Measurements from ENCODE around the gene RAPGEF1. TPM values are rescaled to one million over a fixed set of nuclear protein-coding genes. Genes with fewer than 3 reads are reported as not detected.

Gene RAPGEF1
- total RNA-seq, 4 donors from 2014 or later = 43.0 to 58.3 (median 51.7) TPM

GRCh38 chr9:131642496-131643083, 97.3 kb downstream of the RAPGEF1 start:
- H3K4me1 ChIP-seq = peaks cover 28% of the 10 kb centered on the region
- H3K9me3 ChIP-seq = no peaks in the 10 kb centered on the region
- WGBS = 91% methylated on average over 12 of the region's 13 CpGs
- no peak overlapping the region for H3K4me3 ChIP-seq
- peak overlapping the region; percentile 32 for H3K27ac ChIP-seq
- DNase-seq (ENCODE audit: low spot score in 2 of 2) = no peak
- H3K36me3 ChIP-seq = peaks cover 20% of the 10 kb centered on the region
- no peak for TF ChIP-seq CTCF (IDR thresholded peaks at IDR 0.05)
- TF ChIP-seq POLR2A (IDR thresholded peaks at IDR 0.05) = no peak
- no peak for TF ChIP-seq EP300 (IDR thresholded peaks at IDR 0.05)
- no peak for TF ChIP-seq POLR2AphosphoS5 (IDR thresholded peaks at IDR 0.05)
- no peaks in the 10 kb centered on the region for H3K27me3 ChIP-seq

GRCh38 chr9:131641618-131642495, 98.0 kb downstream of the RAPGEF1 start:
- TF ChIP-seq EP300 (IDR thresholded peaks at IDR 0.05) = no peak
- no peak for TF ChIP-seq CTCF (IDR thresholded peaks at IDR 0.05)
- no peak for TF ChIP-seq POLR2AphosphoS5 (IDR thresholded peaks at IDR 0.05)
- no peak for TF ChIP-seq POLR2A (IDR thresholded peaks at IDR 0.05)
- no peak for DNase-seq (ENCODE audit: low spot score in 2 of 2)
- peaks cover 28% of the 10 kb centered on the region for H3K4me1 ChIP-seq
- H3K27ac ChIP-seq = peak overlapping the region; percentile 32
- peaks cover 20% of the 10 kb centered on the region for H3K36me3 ChIP-seq
- no peaks in the 10 kb centered on the region for H3K9me3 ChIP-seq
- WGBS = 79% methylated on average over 18 of the region's 18 CpGs
- no peaks in the 10 kb centered on the region for H3K27me3 ChIP-seq
- no peak overlapping the region for H3K4me3 ChIP-seq

- Histone ChIP-seq H3K36me3 (peaks cover 20% of the 10 kb centered on the region), H3K27ac (peak overlapping the region; percentile 19), H3K4me1 (peaks cover 35% of the 10 kb centered on the region), H3K27me3 (no peaks in the 10 kb centered on the region), H3K4me3 (no peak overlapping the region), H3K9me3 (no peaks in the 10 kb centered on the region)
- TF ChIP-seq POLR2A (IDR thresholded peaks at IDR 0.05) = no peak
- TF ChIP-seq EP300 (IDR thresholded peaks at IDR 0.05) = no peak
- no peak for TF ChIP-seq POLR2AphosphoS5 (IDR thresholded peaks at IDR 0.05)
- TF ChIP-seq CTCF (IDR thresholded peaks at IDR 0.05) = no peak
- WGBS = 64% methylated on average over 11 of the region's 11 CpGs
- no peak for DNase-seq (ENCODE audit: low spot score in 2 of 2)
These were observed 99.3 kb downstream of the RAPGEF1 start for GRCh38 chr9:131640438-131641137.

GRCh38 chr9:131639769-131640437, 100.0 kb downstream of the RAPGEF1 start:
- peak overlapping the region; percentile 19 for H3K27ac ChIP-seq
- H3K9me3 ChIP-seq = no peaks in the 10 kb centered on the region
- TF ChIP-seq POLR2A (IDR thresholded peaks at IDR 0.05) (no peak), POLR2AphosphoS5 (IDR thresholded peaks at IDR 0.05) (no peak), EP300 (IDR thresholded peaks at IDR 0.05) (no peak)
- peaks cover 42% of the 10 kb centered on the region for H3K4me1 ChIP-seq
- 54% methylated on average over 9 of the region's 9 CpGs for WGBS
- H3K27me3 ChIP-seq = no peaks in the 10 kb centered on the region
- no peak overlapping the region for H3K4me3 ChIP-seq
- DNase-seq (ENCODE audit: low spot score in 2 of 2) = no peak
- peaks cover 20% of the 10 kb centered on the region for H3K36me3 ChIP-seq

- H3K4me3 ChIP-seq = no peak overlapping the region
- H3K27me3 ChIP-seq = no peaks in the 10 kb centered on the region
- no peak for DNase-seq (ENCODE audit: low spot score in 2 of 2)
- peaks cover 10% of the 10 kb centered on the region for H3K36me3 ChIP-seq
- TF ChIP-seq CTCF (IDR thresholded peaks at IDR 0.05) (no peak), EP300 (IDR thresholded peaks at IDR 0.05) (no peak), POLR2A (IDR thresholded peaks at IDR 0.05) (no peak), POLR2AphosphoS5 (IDR thresholded peaks at IDR 0.05) (no peak)
- H3K4me1 ChIP-seq = peaks cover 53% of the 10 kb centered on the region
- no peaks in the 10 kb centered on the region for H3K9me3 ChIP-seq
- H3K27ac ChIP-seq = no peak overlapping the region
- 89% methylated on average over 6 of the region's 6 CpGs for WGBS
These were observed 103.3 kb downstream of the RAPGEF1 start for GRCh38 chr9:131636593-131636992.
